ENCODE data around the gene ARNT2. TPM values are rescaled to one million over a fixed set of nuclear protein-coding genes. Genes with fewer than 3 reads are reported as not detected.

ARNT2 gene
- total RNA-seq, 1 donor from 2014 or later, result 9.1 TPM

- no peak for TF ChIP-seq CTCF (conservative IDR thresholded peaks at IDR 0.05; ENCODE audit: low read depth, low read length)
- no peak for DNase-seq (ENCODE audit: low read depth)
- no peak overlapping the region for H3K4me3 ChIP-seq (ENCODE audit: low read depth, low read length)
Measured at GRCh38 chr15:80556694-80557367, 152.6 kb downstream of the ARNT2 start.

GRCh38 chr15:80557441-80558234 lies 153.5 kb downstream of the ARNT2 start:
- no peak for DNase-seq (ENCODE audit: low read depth)
- no peak overlapping the region for H3K4me3 ChIP-seq (ENCODE audit: low read depth, low read length)
- no peak for TF ChIP-seq CTCF (conservative IDR thresholded peaks at IDR 0.05; ENCODE audit: low read depth, low read length)

- no peak for DNase-seq (ENCODE audit: low read depth)
- no peak overlapping the region for H3K4me3 ChIP-seq (ENCODE audit: low read depth, low read length)
- no peak for TF ChIP-seq CTCF (conservative IDR thresholded peaks at IDR 0.05; ENCODE audit: low read depth, low read length)
Measured at GRCh38 chr15:80558631-80559319, 154.6 kb downstream of the ARNT2 start.

GRCh38 chr15:80559320-80559693 lies 155.1 kb downstream of the ARNT2 start:
- TF ChIP-seq CTCF (conservative IDR thresholded peaks at IDR 0.05; ENCODE audit: low read depth, low read length), result no peak
- no peak overlapping the region for H3K4me3 ChIP-seq (ENCODE audit: low read depth, low read length)
- DNase-seq (ENCODE audit: low read depth), result no peak

- no peak for DNase-seq (ENCODE audit: low read depth)
- H3K4me3 ChIP-seq (ENCODE audit: low read depth, low read length), result no peak overlapping the region
- no peak for TF ChIP-seq CTCF (conservative IDR thresholded peaks at IDR 0.05; ENCODE audit: low read depth, low read length)
Measured at GRCh38 chr15:80559761-80560160, 155.6 kb downstream of the ARNT2 start.

GRCh38 chr15:80560601-80561400 lies 156.6 kb downstream of the ARNT2 start:
- H3K4me3 ChIP-seq (ENCODE audit: low read depth, low read length), result no peak overlapping the region
- no peak for DNase-seq (ENCODE audit: low read depth)
- no peak for TF ChIP-seq CTCF (conservative IDR thresholded peaks at IDR 0.05; ENCODE audit: low read depth, low read length)

Measured in epithelial cell of proximal tubule (primary cell).